ENCODE data around the gene PBX2.

DNA sequence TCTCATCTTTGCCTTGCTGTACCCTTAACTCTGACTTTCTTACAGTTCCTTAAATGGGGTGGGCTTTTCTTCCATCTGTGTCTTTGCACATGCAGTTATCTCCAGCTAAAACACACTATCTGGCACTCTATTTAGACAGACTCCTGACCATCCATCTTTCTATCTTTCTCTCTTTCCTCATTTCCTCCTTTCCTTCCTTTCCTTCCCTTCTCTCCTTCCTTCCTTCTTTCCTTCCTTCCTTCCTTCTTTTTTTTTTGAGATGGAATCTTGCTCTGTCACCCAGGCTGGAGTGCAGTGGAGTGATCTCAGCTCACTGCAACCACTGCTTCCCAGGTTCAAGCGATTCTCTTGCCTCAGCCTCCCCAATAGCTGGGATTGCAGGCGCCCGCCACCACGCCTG, 25.6 kb upstream of the PBX2 start:
- TF ChIP-seq, protein P1, sequence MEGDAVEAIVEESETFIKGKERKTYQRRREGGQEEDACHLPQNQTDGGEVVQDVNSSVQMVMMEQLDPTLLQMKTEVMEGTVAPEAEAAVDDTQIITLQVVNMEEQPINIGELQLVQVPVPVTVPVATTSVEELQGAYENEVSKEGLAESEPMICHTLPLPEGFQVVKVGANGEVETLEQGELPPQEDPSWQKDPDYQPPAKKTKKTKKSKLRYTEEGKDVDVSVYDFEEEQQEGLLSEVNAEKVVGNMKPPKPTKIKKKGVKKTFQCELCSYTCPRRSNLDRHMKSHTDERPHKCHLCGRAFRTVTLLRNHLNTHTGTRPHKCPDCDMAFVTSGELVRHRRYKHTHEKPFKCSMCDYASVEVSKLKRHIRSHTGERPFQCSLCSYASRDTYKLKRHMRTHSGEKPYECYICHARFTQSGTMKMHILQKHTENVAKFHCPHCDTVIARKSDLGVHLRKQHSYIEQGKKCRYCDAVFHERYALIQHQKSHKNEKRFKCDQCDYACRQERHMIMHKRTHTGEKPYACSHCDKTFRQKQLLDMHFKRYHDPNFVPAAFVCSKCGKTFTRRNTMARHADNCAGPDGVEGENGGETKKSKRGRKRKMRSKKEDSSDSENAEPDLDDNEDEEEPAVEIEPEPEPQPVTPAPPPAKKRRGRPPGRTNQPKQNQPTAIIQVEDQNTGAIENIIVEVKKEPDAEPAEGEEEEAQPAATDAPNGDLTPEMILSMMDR (IDR thresholded peaks at IDR 0.05), result no peak
- TF ChIP-seq POLR2A (IDR thresholded peaks at IDR 0.05), result no peak

Measured in prostate gland (tissue), 2 donors.